Urinary bladder (tissue), 4 donors: ENCODE measurements around the gene ADORA2B. TPM values are rescaled to one million over a fixed set of nuclear protein-coding genes. Genes with fewer than 3 reads are reported as not detected.
"Not testable (repeated sequence)": the region's sequence is repeated elsewhere in the genome, so short reads cannot be mapped to it uniquely, and the experiment has no call there.

Experiments
- DNase-seq: peaks from one replicate; pipeline ENCODE4 v3.0.0-alpha.2; 2015; ENCODE audit errors: extremely low spot score
- H3K27ac ChIP-seq: one replicate; pipeline ENCODE4 v1.5.1; 2013; ENCODE audit warnings: low read depth, mild to moderate bottlenecking, moderate library complexity
- H3K36me3 ChIP-seq: one replicate; pipeline ENCODE4 v1.6.1; 2013; ENCODE audit warnings: mild to moderate bottlenecking, moderate library complexity; ENCODE audit not compliant: insufficient read depth
- H3K4me1 ChIP-seq: one replicate; pipeline ENCODE4 v1.6.1; 2013; ENCODE audit warnings: mild to moderate bottlenecking, moderate library complexity; ENCODE audit not compliant: insufficient read depth
- H3K4me3 ChIP-seq: one replicate; pipeline ENCODE4 v1.5.1; 2013; ENCODE audit warnings: low read depth, low read length
- WGBS: extraction: QIAGEN DNeasy Blood & Tissue Kit; methylation state at CpG from one replicate; pipeline ENCODE4 v1.1.7; 2013; 5-methylcytosine and 5-hydroxymethylcytosine counted together
- polyA plus RNA-seq: library from polyadenylated mRNA; stranded (reverse); fragments of 200-250 nt; gene quantifications from one replicate; pipeline ENCODE4 v1.2.3, GENCODE V29; 2013
- total RNA-seq: library from RNA; depleted of rRNA; stranded (reverse); fragments of >200 nt; gene quantifications from one replicate; pipeline ENCODE4 v1.2.3, GENCODE V29; 2014
- donor health status: healthy with polysubstance abuse.
- donor health status: healthy.

The ADORA2B gene
- total and polyA plus RNA-seq, 2 donors = 2.6 to 5.9 TPM

DNA sequence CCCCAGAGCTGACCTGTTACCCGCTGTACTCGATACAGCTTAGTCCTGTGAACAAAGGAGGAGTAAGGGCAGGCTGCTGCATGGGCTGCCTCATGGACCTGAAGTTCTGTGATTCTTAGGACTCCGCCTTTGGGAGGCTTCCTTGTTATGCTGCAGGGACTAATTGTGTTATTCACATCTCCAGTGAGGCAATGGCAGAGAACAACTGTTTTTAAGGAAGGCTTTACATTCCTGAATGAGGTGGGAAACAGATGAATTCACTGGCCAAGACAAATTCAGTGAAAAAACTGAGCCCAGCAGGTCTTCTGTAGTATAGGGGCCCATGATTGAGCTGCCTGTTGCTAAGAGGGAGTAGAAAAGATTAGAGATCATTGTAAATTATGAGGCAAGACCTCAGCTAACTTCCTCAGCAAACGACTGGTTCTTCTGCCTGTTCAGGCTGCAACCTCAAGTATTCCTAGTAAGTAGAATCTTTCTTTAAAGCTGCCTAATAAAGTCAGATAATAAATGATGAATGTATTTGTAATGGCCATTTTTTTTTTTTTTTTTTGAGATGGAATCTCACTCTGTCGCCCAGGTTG is 26.3 kb downstream of the ADORA2B start:
- no peak for DNase-seq
- Histone ChIP-seq H3K27ac (no peak overlapping the region), H3K36me3 (no peaks in the 10 kb centered on the region), H3K4me3 (no peak overlapping the region), H3K4me1 (no peaks in the 10 kb centered on the region)
- 78% methylated on average over 5 of the region's 5 CpGs for WGBS

DNA sequence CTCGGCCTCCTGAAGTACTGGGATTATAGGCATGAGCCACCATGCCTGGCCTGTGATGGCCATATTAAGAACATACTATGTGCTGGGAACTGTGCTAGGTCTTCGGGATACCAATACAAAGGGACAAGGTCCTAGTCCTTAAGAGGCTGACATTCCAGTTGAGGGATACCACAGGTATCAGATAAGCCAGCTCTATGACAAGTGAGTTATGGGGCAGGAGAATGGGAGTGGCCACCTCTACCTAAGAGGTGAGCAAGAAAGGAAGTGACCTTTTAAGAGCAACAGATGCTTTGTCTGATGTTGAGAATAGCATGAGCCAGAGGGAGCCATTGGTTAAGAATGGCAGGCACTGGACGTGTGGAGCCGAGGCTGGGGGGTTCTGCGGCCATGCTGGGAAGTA is 27.0 kb downstream of the ADORA2B start:
- 93% methylated on average over 5 of the region's 5 CpGs for WGBS
- Histone ChIP-seq H3K4me3 (no peak overlapping the region), H3K36me3 (peaks cover 3% of the 10 kb centered on the region), H3K4me1 (no peaks in the 10 kb centered on the region), H3K27ac (no peak overlapping the region)
- DNase-seq = no peak

DNA sequence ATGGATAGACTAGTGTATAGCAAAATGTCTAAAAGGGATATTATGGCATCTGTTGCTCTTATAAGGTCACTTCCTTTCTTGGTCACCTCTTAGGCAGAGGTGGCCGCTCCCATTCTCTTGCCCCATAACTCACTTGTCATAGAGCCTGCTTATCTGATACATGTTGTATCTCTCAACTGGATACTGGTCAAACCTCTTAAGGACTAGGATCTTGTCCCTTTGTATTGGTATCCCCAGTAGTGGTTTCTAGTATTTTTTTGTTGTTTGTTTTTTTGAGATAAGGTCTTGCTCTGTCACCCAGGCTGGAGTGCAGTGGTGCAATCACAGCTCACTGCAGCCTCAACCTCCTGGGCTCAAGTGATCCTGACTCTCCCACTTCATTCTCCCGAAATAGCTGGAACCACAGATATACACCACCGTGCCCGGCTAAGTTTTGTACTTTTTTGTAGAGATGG is 27.6 kb downstream of the ADORA2B start:
- no peak for DNase-seq
- Histone ChIP-seq H3K4me3 (no peak overlapping the region), H3K27ac (no peak overlapping the region), H3K4me1 (no peaks in the 10 kb centered on the region), H3K36me3 (peaks cover 3% of the 10 kb centered on the region)
- WGBS = 95% methylated on average over 4 of the region's 4 CpGs

DNA sequence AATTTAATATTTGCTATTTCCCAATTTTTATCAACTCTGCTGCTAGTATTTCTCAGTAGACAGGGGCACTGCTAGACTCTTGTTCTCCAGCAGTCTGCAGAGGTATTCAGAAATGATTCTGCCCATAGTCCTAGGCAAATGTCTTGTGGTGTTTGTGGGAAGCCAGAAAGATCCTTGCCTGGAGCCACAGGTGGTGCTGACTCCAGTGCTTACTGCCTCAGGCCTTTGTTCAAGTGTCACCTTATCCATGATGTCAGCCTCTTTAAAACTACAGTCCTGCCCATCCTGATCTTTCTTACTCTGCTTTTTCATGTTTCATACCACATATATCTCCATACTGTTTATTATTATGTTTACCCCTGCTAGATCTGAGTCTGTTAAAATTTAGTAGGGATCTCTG is 28.1 kb downstream of the ADORA2B start:
- no peak overlapping the region for H3K27ac ChIP-seq
- no peak for DNase-seq
- no peak overlapping the region for H3K4me3 ChIP-seq
- H3K36me3 ChIP-seq = peaks cover 3% of the 10 kb centered on the region
- no peaks in the 10 kb centered on the region for H3K4me1 ChIP-seq

DNA sequence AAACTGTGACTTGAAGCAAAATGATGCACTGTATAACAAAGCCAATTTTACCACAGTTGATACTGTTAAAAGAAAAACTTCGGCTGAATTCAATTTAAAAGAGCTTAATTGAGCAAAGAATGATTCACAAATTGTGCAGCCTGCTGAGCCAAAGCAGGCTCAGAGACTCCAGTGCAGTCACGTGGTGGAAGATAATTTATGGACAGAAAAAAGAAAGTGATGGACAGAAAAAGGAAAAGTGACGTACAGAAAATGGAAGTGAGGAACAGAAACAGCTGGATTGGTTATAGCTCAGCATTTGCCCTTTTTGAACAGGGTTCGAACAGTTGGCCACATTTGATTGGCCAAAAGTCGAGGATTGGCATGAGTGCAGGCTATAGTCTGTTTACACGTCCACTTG is 28.9 kb downstream of the ADORA2B start:
- Histone ChIP-seq H3K4me1 (no peaks in the 10 kb centered on the region), H3K4me3 (no peak overlapping the region), H3K27ac (no peak overlapping the region), H3K36me3 (peaks cover 3% of the 10 kb centered on the region)
- no peak for DNase-seq
- 87% methylated on average over 6 of the region's 6 CpGs for WGBS

DNA sequence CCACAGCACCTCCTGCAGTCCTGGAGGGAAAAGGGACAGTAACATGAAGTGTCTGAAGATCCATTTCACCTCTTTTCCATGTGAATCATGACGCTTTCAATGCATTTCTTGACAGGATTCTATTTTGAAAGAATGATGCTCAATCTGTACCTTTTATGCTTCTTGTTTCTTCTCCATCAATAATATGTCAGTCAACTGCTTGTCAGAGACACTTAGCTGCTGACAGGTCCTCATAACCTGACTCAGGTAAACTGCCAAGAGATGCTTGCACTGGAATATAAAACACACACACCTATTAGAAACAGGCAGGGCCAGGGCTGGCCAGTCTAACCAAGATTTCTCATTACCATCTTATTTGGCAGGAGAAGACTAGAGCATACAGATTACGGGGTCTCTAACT is 33.0 kb downstream of the ADORA2B start:
- Histone ChIP-seq H3K36me3 (peaks cover 3% of the 10 kb centered on the region), H3K4me3 (no peak overlapping the region), H3K4me1 (no peaks in the 10 kb centered on the region), H3K27ac (no peak overlapping the region)
- WGBS = 96% methylated on average over 2 of the region's 2 CpGs
- no peak for DNase-seq

DNA sequence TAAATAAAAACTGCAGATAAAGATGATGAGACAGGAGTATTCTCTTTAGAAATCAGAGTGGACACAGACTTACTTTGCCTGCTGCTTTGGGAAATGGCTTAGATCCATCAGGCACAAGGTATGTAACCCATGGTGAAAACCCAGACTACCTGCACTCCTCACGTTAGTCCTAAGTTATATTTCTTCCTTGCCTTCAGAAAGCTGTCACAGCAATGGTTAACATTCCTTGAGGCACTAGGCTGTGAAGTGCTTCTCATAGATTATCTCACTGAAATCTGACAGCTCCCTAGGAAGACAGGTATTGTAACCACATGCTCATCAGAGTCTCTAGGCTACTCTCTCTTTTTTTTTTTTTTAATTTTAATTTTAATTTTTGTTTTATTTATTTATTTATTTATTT is 33.7 kb downstream of the ADORA2B start:
- 88% methylated on average over 1 of the region's 1 CpG for WGBS
- Histone ChIP-seq H3K4me1 (no peaks in the 10 kb centered on the region), H3K27ac (no peak overlapping the region), H3K4me3 (no peak overlapping the region), H3K36me3 (peaks cover 3% of the 10 kb centered on the region)
- DNase-seq = no peak

DNA sequence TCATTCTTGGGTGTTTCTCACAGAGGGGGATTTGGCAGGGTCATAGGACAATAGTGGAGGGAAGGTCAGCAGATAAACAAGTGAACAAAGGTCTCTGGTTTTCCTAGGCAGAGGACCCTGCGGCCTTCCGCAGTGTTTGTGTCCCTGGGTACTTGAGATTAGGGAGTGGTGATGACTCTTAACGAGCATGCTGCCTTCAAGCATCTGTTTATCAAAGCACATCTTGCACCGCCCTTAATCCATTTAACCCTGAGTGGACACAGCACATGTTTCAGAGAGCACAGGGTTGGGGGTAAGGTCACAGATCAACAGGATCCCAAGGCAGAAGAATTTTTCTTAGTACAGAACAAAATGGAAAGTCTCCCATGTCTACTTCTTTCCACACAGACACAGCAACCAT is 34.1 kb downstream of the ADORA2B start:
- not testable (repeated sequence) for H3K36me3 ChIP-seq, H3K4me3 ChIP-seq, DNase-seq, H3K27ac ChIP-seq, H3K4me1 ChIP-seq
- WGBS = 73% methylated on average over 2 of the region's 4 CpGs

DNA sequence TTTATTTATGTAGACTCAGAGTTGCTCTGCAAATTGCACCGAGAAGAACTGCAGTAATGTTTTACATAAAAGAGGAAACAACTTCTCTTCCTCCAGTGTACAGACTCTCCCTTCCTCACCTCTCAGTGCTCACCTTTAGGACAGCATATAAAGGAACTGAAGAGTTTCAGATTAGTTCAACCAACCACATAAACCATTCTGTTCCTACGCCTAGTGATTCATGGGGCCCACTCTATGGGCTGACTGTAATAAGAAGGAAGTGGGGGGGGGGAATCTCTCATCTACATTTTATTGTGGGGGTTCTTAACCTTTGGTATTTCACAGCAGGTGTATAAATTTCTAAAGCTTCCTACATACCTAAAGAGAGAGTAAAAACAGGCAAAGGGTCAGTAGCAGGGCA is 36.3 kb downstream of the ADORA2B start:
- WGBS = 63% methylated on average over 2 of the region's 2 CpGs
- DNase-seq = no peak

DNA sequence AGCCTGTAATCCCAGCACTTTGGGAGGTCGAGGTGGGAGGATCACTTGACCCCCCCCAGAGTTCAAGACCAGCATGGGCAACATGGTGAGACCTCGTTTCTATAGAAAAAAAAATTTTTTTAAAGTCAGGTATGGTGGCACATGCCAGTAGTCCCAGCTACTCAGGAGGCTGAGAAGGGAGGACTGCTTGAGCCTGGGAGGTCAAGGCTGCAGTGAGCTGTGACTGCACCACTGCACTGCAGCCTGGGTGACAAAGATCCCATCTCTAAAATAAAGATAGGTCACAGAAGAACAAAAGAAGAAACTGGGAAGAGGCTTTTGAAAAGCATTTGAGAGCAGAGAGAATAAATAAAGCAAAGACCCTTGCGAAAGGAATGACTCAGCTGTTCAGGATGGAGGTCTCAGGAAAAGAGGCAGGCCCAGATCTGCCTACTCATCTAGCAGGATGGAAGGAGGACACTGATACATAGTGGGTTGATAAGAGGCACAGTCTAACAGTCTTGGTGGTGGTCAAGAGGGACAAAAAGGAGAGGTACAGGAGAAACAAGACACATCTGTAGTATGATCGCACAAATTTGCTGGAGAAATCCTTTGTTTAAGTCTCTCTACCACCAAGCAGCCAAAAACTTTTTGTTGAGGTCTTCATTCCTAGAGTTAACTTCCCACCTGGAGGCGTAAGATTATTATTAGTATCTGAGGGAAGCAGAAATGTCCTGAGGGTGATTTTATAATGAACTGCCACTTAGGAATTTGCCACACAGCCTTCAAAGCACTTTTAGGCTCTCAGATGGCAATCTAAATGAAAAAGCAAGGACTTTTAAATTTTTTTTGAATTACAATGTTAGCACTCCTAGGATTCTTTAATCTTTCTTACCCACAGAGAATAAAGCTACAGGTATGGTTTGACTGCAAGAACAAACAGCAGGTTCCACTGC is 37.0 kb downstream of the ADORA2B start:
- no peak for DNase-seq
- no peaks in the 10 kb centered on the region for H3K4me1 ChIP-seq
- no peak overlapping the region for H3K27ac ChIP-seq
- 81% methylated on average over 5 of the region's 5 CpGs for WGBS
- H3K36me3 ChIP-seq = peaks cover 2% of the 10 kb centered on the region
- H3K4me3 ChIP-seq = no peak overlapping the region

More for the DNA sequence above, 36.3 kb downstream of the ADORA2B start:
- no peak overlapping the region for H3K4me3 ChIP-seq
- H3K4me1 ChIP-seq = no peaks in the 10 kb centered on the region
- peaks cover 3% of the 10 kb centered on the region for H3K36me3 ChIP-seq
- no peak overlapping the region for H3K27ac ChIP-seq

DNA sequence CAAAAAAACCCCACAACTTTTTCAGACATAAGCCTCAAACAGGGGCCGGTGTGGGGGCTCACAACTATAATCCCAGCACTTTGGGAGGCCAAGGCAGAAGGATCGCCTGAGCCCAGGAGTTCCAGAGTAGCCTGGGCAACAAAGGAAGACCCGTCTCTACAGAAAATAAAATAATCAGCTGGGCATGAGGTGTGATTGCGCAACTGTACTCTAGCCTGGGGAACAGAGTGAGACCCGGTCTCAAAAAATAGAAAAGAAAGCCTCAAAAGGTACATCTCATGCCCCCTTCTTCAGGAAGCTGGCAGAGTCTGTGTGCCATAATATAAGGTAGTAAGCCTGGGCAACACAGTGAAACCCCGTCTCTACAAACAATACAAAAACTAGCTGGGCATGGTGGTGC is 51.4 kb downstream of the ADORA2B start:
- Histone ChIP-seq H3K4me1 (peaks cover 2% of the 10 kb centered on the region), H3K36me3 (no peaks in the 10 kb centered on the region), H3K4me3 (no peak overlapping the region), H3K27ac (no peak overlapping the region)
- 87% methylated on average over 6 of the region's 6 CpGs for WGBS
- DNase-seq = no peak

DNA sequence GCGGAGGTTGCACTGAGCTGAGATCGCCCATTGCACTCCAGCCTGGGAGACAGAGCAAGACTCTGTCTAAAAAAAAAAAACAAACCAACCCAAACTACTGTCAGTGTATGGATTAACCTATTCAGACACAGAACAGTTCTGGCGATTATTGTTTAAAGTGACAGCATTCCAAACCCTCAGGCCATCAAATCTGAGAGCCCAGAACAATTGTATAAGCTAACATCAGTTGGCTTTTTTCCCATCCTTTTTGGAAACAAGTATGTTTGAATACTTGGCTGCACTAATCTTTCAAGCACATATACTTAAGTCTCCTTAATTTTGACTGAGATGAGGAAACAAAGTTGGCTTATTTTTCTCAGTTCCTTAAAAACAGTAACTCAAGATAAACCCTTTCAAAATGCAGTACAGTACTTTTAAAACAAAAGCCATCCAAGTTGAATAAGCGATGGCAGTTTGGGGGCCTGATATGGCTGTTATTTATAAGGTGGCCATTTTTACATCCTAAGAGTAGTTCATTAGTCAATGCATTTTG is 53.2 kb downstream of the ADORA2B start:
- H3K27ac ChIP-seq = no peak overlapping the region
- H3K36me3 ChIP-seq = peaks cover 1% of the 10 kb centered on the region
- peaks cover 2% of the 10 kb centered on the region for H3K4me1 ChIP-seq
- H3K4me3 ChIP-seq = no peak overlapping the region
- no peak for DNase-seq
- WGBS = 77% methylated on average over 4 of the region's 4 CpGs

DNA sequence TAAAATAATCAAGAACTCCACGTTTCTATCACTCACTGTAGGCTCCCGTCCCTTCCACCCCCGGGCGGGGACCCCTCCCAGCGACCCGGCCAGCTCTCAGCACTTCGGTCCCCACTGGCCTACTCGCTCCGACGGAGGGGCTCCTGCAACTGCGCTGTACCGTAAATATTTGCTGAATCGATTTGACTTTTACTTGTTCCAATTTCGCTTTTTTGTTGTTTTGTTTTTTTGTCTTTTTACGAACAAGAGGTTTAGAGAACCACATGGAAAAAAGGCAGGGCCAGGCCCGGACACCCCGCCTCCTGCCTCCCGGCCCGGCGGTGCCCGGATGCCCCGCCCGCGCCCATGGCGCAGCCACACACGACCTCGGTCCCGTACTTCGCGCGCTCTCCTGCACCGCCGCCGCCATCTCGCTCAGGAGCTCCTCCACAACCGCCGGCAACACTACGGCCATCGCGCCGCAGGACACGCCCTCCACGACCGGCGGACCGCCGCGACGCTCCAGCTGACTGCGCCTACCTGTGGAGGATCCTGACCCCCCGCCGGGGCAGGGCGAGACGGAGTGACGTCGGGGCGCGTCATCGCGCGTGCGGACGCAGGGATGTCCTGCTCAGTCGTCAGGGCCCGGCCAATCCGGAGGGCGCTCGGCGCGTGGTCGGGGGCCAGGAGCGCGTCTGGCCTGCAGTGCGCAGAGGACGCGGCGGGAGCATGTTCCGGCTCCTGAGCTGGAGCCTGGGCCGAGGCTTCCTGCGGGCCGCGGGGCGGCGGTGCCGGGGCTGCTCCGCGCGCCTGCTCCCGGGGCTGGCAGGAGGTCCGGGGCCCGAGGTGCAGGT is 54.4 kb downstream of the ADORA2B start, which contains the start of the genes TTC19 and ZSWIM7:
TTC19 (plus strand) TSS at position 684 of the 833 bp plus-strand sequence; CDS start at position 709, 25 bp downstream.
ZSWIM7 (minus strand) TSS at position 564 of the 833 bp plus-strand sequence; CDS start at position 454, 110 bp downstream.
- WGBS = under 1% methylated on average over 91 of the region's 91 CpGs
- H3K4me1 ChIP-seq = peaks cover 2% of the 10 kb centered on the region

More for the DNA sequence above, 54.4 kb downstream of the ADORA2B start, which contains the start of the genes TTC19 and ZSWIM7:
- DNase-seq = peak; percentile 87
- Histone ChIP-seq H3K4me3 (peak within 1 kb of the TSS; percentile 74), H3K36me3 (peaks cover 2% of the 10 kb centered on the region), H3K27ac (peak within 1 kb of the TSS; percentile 98)
